Lung (tissue), 12 donors: ENCODE measurements around the gene C9orf85. TPM values are rescaled to one million over a fixed set of nuclear protein-coding genes. Genes with fewer than 3 reads are reported as not detected.

ENCODE experiments used
- ATAC-seq: fragments of 200-7000 bp; cut with Tn5 transposase; one replicate; pipeline ENCODE4 v1.9.1; 2020; ENCODE audit warnings: moderate number of reproducible peaks; ENCODE audit not compliant: insufficient read depth, low FRiP score
- DNase-seq, 3 donors: peaks; one replicate each; pipeline ENCODE4 v3.0.0-alpha.2; 2013 to 2017
- H3K27ac ChIP-seq, 2 donors: one replicate each; pipeline ENCODE4 v1.5.1; 2013; ENCODE audit warnings: mild to moderate bottlenecking in 2 of 2, moderate library complexity in 2 of 2, control low read depth in 1 of 2, inconsistent platforms in 1 of 2, low read depth in 1 of 2, low read length in 1 of 2
- H3K27me3 ChIP-seq, 3 donors: one replicate each; pipeline ENCODE4 v1.5.1; 2013; ENCODE audit warnings: low read length in 2 of 3; ENCODE audit not compliant: control insufficient read depth in 3 of 3, insufficient read depth in 3 of 3
- H3K36me3 ChIP-seq, 4 donors: one replicate each; pipeline ENCODE4 v1.5.1; 2013; ENCODE audit warnings: low read length in 4 of 4, mild to moderate bottlenecking in 1 of 4, moderate library complexity in 1 of 4; ENCODE audit not compliant: control insufficient read depth in 4 of 4, insufficient read depth in 4 of 4
- H3K4me1 ChIP-seq, 5 donors: one replicate each; pipeline ENCODE4 v1.5.1; 2013; ENCODE audit warnings: low read length in 5 of 5, mild to moderate bottlenecking in 2 of 5, moderate library complexity in 1 of 5; ENCODE audit not compliant: control insufficient read depth in 5 of 5, insufficient read depth in 5 of 5
- H3K4me3 ChIP-seq: one replicate; pipeline ENCODE4 v1.5.1; 2013; ENCODE audit warnings: mild to moderate bottlenecking, control low read depth, moderate library complexity
- H3K9ac ChIP-seq, 2 donors: one replicate each; pipeline ENCODE4 v1.5.1; 2013; ENCODE audit warnings: low read length in 2 of 2, control low read depth in 1 of 2; ENCODE audit not compliant: insufficient read depth in 1 of 2
- H3K9me3 ChIP-seq, 4 donors: one replicate each; pipeline ENCODE4 v1.5.1; 2013; ENCODE audit warnings: low read length in 3 of 4, mild to moderate bottlenecking in 1 of 4, moderate library complexity in 1 of 4; ENCODE audit not compliant: control insufficient read depth in 4 of 4, insufficient read depth in 3 of 4
- WGBS, 2 donors: extraction: QIAGEN DNeasy Blood & Tissue Kit; methylation state at CpG; one replicate each; pipeline ENCODE4 v1.1.7; 2013; 5-methylcytosine and 5-hydroxymethylcytosine counted together
- polyA plus RNA-seq, 2 donors: library from polyadenylated mRNA; stranded (reverse); fragments of 200-250 nt; gene quantifications; one replicate each; pipeline ENCODE4 v1.2.1, GENCODE V29; 2013
- total RNA-seq, 2 donors: library from RNA; depleted of rRNA in 1 of 2; stranded (reverse); fragments of >200 nt in 1 of 2; gene quantifications; one replicate each; pipeline ENCODE4 v1.2.1, GENCODE V29; 2014 to 2021
- TF ChIP-seq, protein P1 (sequence below): IDR thresholded peaks from 2 replicates; pipeline ENCODE4 v1.5.1; 2012; ENCODE audit warnings: mild to moderate bottlenecking; ENCODE audit errors: control extremely low read depth, extremely low read depth
- donor health status: control.
- donor health status: control.
- donor health status: Bipolar disorder and iron deficiency.
- donor health status: healthy.
- donor health status: DM: yes; HTN: yes; CAD: no.

Gene C9orf85
- total and polyA plus RNA-seq, 4 donors = 6.1 to 17.3 (median 7.9) TPM

DNA sequence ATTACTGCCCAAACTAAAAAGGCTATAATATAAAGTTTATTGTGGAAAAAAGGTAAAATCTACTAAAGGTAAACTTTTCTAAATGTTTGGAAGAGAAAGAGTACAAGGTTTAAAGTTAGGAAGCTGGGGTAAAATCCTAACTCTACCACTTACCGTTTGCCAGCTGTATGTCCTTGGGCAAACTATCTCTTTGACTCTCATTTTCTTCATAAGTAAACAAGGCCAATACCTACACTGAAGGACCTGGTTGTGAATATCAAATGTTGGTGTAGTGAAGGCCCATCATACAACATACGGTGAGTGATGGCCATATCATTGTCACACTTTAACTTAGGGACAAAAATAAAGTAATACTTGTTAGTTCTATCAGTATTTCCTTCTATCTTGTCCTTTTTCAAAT, 35.3 kb upstream of the C9orf85 start:
- TF ChIP-seq, protein P1, sequence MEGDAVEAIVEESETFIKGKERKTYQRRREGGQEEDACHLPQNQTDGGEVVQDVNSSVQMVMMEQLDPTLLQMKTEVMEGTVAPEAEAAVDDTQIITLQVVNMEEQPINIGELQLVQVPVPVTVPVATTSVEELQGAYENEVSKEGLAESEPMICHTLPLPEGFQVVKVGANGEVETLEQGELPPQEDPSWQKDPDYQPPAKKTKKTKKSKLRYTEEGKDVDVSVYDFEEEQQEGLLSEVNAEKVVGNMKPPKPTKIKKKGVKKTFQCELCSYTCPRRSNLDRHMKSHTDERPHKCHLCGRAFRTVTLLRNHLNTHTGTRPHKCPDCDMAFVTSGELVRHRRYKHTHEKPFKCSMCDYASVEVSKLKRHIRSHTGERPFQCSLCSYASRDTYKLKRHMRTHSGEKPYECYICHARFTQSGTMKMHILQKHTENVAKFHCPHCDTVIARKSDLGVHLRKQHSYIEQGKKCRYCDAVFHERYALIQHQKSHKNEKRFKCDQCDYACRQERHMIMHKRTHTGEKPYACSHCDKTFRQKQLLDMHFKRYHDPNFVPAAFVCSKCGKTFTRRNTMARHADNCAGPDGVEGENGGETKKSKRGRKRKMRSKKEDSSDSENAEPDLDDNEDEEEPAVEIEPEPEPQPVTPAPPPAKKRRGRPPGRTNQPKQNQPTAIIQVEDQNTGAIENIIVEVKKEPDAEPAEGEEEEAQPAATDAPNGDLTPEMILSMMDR = no peak
- Histone ChIP-seq H3K9ac (no peak overlapping the region), H3K4me1 (peaks cover 0 to 4% (median 0%) of the 10 kb centered on the region in 5 donors), H3K27ac (no peak overlapping the region), H3K36me3 (peaks cover 2 to 3% (median 3%) of the 10 kb centered on the region in 4 donors), H3K27me3 (no peaks in the 10 kb centered on the region), H3K4me3 (no peak overlapping the region), H3K9me3 (peaks cover 0 to 7% (median 2%) of the 10 kb centered on the region in 4 donors)
- DNase-seq (no peak), ATAC-seq (no peak)
- 96 to 97% methylated on average over 2 of the region's 2 CpGs for WGBS, 2 donors

DNA sequence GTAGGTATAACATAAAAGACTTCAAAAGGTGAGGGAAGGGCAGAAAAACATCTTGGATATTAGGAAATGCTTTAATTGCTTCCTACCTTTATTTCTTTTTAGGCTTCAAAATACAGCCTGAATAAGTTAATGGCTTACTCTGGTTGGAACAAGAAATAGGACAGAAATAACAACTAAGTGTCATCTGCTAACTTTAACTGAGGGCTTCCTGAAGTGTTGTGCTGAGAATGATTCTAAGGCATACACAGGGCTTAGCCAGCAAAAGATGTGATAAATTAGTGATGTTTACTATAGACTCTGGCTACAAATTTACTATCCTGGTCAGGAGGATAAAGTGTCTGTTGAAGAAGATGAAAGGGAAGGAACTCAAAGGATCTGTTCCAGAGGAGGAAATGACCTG, 34.6 kb upstream of the C9orf85 start:
- Histone ChIP-seq H3K4me1 (no peaks in the 10 kb centered on the region), H3K27me3 (no peaks in the 10 kb centered on the region), H3K9me3 (peaks cover 0 to 7% (median 2%) of the 10 kb centered on the region in 4 donors), H3K9ac (no peak overlapping the region), H3K4me3 (no peak overlapping the region), H3K27ac (no peak overlapping the region), H3K36me3 (peaks cover 2 to 3% (median 3%) of the 10 kb centered on the region in 4 donors)
- TF ChIP-seq, protein P1 = no peak
- ATAC-seq = no peak
- no peak for DNase-seq

DNA sequence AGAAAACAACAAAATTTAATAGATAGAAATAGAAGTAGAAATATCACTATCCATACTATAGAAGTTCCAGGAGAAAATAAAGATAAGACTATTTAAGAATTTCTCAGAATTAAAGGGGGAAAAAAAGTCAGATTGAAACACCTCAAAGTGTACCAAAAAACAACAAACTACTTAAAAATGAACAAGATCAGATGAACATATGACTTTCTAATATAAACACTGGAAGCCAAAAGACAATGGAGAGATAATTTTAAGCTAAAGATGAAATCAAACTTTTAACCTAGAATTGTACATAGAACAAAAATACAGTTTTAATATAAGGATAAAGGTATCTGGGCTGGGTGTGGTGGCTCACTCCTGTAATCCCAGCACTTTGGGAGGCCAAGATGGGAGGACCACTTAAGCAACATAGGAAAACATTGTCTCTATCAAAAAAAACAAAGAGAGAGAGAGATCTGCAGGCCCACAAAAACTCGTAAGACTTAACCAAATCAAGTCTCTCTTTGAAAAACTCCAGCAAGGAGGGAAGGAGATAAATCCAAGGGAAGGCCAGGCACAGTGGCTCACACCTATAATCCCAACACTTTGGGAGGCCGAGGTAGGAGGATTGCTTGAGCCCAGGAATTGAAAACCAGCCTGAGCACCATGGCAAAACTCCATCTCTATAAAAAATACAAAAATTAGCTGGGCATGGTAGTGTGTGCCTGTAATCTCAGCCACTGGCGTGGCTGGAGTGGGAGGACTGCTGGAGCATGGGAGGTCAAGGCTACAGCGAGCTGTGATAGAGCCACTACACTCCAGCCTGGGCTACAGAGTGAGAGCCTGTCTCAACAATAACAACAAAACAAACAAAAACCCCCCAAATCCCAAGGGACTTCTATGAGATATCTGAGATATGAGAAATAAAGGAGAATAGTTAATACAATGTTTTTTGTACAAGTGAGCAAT, 32.8 kb upstream of the C9orf85 start:
- Histone ChIP-seq H3K27ac (no peak overlapping the region), H3K27me3 (no peaks in the 10 kb centered on the region), H3K4me3 (no peak overlapping the region), H3K9me3 (peaks cover 0 to 7% (median 3%) of the 10 kb centered on the region in 4 donors), H3K4me1 (no peaks in the 10 kb centered on the region), H3K9ac (no peak overlapping the region), H3K36me3 (peaks cover 2 to 3% (median 3%) of the 10 kb centered on the region in 4 donors)
- 98 to 100% methylated on average over 4 of the region's 4 CpGs for WGBS, 2 donors
- DNase-seq (no peak), ATAC-seq (no peak)
- TF ChIP-seq, protein P1 = no peak
